Ecto neural progenitor cell (in vitro differentiated cells): ENCODE data around the gene BCL2A1.
"Not testable (repeated sequence)": the region's sequence is repeated elsewhere in the genome, so short reads cannot be mapped to it uniquely, and the experiment has no call there.

Experiments
- DNase-seq: peaks from one replicate; pipeline ENCODE4 v3.0.0-alpha.2; 2018; ENCODE audit warnings: low spot score

Gene BCL2A1

GRCh38 chr15:79970624-79971434 lies at the start of gene BCL2A1:
TSS of gene BCL2A1 (minus strand) at chr15:79971196. CDS start at chr15:79971119, 77 bp downstream.
- DNase-seq: no peak

GRCh38 chr15:80020731-80021130 lies 49.7 kb upstream of the BCL2A1 start:
- no peak for DNase-seq

- not testable (repeated sequence) for DNase-seq
Measured at GRCh38 chr15:80020149-80020548, 49.2 kb upstream of the BCL2A1 start.

GRCh38 chr15:80019168-80019745 lies 48.3 kb upstream of the BCL2A1 start:
- DNase-seq: no peak

- not testable (repeated sequence) for DNase-seq
Measured at GRCh38 chr15:80017139-80017538, 46.1 kb upstream of the BCL2A1 start.

GRCh38 chr15:80016506-80016905 lies 45.5 kb upstream of the BCL2A1 start:
- DNase-seq: not testable (repeated sequence)

GRCh38 chr15:80015156-80015555 lies 44.2 kb upstream of the BCL2A1 start:
- DNase-seq: no peak

- DNase-seq: not testable (repeated sequence)
Measured at GRCh38 chr15:80014186-80014585, 43.2 kb upstream of the BCL2A1 start.

- DNase-seq: no peak
Measured at GRCh38 chr15:80012060-80012726, 41.2 kb upstream of the BCL2A1 start.

GRCh38 chr15:80011596-80011995 lies 40.6 kb upstream of the BCL2A1 start:
- no peak for DNase-seq

- DNase-seq: not testable (repeated sequence)
Measured at GRCh38 chr15:80011041-80011523, 40.1 kb upstream of the BCL2A1 start.

GRCh38 chr15:80010131-80010673 lies 39.2 kb upstream of the BCL2A1 start:
- no peak for DNase-seq

GRCh38 chr15:80007532-80007931 lies 36.5 kb upstream of the BCL2A1 start:
- no peak for DNase-seq

- no peak for DNase-seq
Measured at GRCh38 chr15:80006946-80007345, 36.0 kb upstream of the BCL2A1 start.

GRCh38 chr15:80003934-80004472 lies 33.0 kb upstream of the BCL2A1 start:
- DNase-seq: no peak

GRCh38 chr15:80003171-80003570 lies 32.2 kb upstream of the BCL2A1 start:
- no peak for DNase-seq

- DNase-seq: no peak
Measured at GRCh38 chr15:80002267-80002666, 31.3 kb upstream of the BCL2A1 start.

- DNase-seq: no peak
Measured at GRCh38 chr15:79994615-79995014, 23.6 kb upstream of the BCL2A1 start.

GRCh38 chr15:79991826-79992225 lies 20.8 kb upstream of the BCL2A1 start:
- DNase-seq: no peak

GRCh38 chr15:79990997-79991334 lies 20.0 kb upstream of the BCL2A1 start:
- DNase-seq: no peak

GRCh38 chr15:79990280-79990996 lies 19.4 kb upstream of the BCL2A1 start:
- no peak for DNase-seq

- no peak for DNase-seq
Measured at GRCh38 chr15:79989682-79990081, 18.7 kb upstream of the BCL2A1 start.
